HEK293T (cell line): Measurements from ENCODE around the gene STAT5B.

Source experiments
- ELF4 ChIP-seq: fragments of 450-650 bp; IDR thresholded peaks from 2 replicates; pipeline ENCODE4 v1.6.1; 2017; ENCODE audit warnings: antibody characterized with exemption
- FOXK2 ChIP-seq: fragments of 450-650 bp; IDR thresholded peaks from 2 replicates; pipeline ENCODE4 v1.6.1; 2016; ENCODE audit warnings: mild to moderate bottlenecking
- FOXM1 ChIP-seq: fragments of 450-650 bp; IDR thresholded peaks from 2 replicates; pipeline ENCODE4 v1.6.1; 2017; ENCODE audit warnings: mild to moderate bottlenecking, borderline replicate concordance
- HDGF ChIP-seq: fragments of 450-650 bp; IDR thresholded peaks from 2 replicates; pipeline ENCODE4 v1.6.1; 2017; ENCODE audit warnings: antibody characterized with exemption, borderline replicate concordance
- L3MBTL2 ChIP-seq: fragments of 450-650 bp; conservative IDR thresholded peaks from 2 replicates; pipeline ENCODE4 v1.6.1; 2016; ENCODE audit warnings: mild to moderate bottlenecking
- NFRKB ChIP-seq: fragments of 450-650 bp; IDR thresholded peaks from 2 replicates; pipeline ENCODE4 v1.6.1; 2016; ENCODE audit warnings: mild to moderate bottlenecking, moderate library complexity
- SP1 ChIP-seq: fragments of 450-650 bp; IDR thresholded peaks from 2 replicates; pipeline ENCODE4 v1.6.1; 2017
- SUZ12 ChIP-seq: fragments of 450-650 bp; IDR thresholded peaks from 2 replicates; pipeline ENCODE4 v1.6.1; 2016; ENCODE audit warnings: mild to moderate bottlenecking
- TARDBP ChIP-seq: fragments of 450-650 bp; IDR thresholded peaks from 2 replicates; pipeline ENCODE4 v1.6.1; 2016

DNA sequence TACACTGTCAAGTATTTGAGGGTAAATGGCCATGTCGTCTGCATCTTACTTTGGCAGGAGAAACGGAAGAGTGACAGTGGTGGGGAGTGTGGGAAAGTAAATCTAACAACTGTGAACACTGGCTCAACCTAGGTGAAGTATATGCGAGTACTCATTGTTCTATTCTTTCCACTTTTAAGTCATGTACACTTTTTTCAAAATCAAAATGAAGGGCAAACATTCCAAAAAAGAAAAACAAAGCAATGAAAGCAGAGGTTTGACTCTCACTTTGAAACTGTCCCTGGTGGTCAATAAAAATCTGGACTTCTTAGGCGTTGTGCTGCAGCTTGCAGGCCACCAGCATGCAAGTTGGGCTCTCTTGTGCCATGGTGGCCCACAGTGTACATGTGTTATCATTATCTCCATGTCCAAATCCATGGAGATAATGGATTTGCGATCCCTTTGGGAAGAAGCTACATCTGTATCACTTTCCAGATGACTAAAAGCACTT lies 32.7 kb downstream of the STAT5B start:
- TF ChIP-seq NFRKB = no peak
- TF ChIP-seq TARDBP = no peak
- TF ChIP-seq SP1 = no peak
- no peak for TF ChIP-seq FOXK2
- TF ChIP-seq HDGF = no peak
- no peak for TF ChIP-seq SUZ12
- TF ChIP-seq ELF4 = no peak
- no peak for TF ChIP-seq L3MBTL2
- TF ChIP-seq FOXM1 = no peak
